ENCODE results near the gene CAMK2N1.

CAMK2N1 gene

DNA sequence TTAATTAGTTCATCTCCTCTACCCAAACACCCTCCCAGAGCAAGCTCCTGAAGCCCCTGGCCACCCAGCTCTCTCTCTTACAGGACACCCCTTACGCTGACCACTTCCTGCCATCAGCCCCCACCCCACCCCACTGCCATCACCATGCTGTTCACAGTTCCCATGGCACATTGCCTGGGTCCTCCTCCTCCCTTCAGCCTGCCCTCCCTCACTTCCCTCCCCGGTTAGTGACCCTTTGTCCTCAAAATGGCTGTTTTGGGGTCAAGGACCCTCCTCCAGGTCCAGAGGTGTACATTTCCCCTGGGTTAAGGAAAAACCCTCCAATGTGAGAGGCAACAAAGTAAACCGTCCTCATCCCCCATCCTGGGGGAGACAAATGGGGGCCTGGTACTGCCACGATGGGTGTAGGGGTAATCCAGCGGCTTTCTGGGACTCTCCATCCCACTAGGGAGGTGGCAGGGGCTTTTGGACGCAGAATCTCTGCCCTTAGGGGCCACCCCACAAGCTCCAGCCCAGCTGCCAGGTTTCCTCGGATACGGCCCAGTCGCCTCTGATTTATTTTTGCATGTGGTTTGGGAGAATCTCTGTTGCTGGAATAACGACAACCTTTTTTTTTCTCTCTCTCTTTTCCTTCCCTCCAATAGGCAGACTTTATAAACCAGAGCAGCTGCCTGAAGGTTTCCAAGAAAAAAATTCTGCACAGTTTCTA is 8.5 kb downstream of the CAMK2N1 start:
- peak; percentile 9 to 27 for DNase-seq

DNA sequence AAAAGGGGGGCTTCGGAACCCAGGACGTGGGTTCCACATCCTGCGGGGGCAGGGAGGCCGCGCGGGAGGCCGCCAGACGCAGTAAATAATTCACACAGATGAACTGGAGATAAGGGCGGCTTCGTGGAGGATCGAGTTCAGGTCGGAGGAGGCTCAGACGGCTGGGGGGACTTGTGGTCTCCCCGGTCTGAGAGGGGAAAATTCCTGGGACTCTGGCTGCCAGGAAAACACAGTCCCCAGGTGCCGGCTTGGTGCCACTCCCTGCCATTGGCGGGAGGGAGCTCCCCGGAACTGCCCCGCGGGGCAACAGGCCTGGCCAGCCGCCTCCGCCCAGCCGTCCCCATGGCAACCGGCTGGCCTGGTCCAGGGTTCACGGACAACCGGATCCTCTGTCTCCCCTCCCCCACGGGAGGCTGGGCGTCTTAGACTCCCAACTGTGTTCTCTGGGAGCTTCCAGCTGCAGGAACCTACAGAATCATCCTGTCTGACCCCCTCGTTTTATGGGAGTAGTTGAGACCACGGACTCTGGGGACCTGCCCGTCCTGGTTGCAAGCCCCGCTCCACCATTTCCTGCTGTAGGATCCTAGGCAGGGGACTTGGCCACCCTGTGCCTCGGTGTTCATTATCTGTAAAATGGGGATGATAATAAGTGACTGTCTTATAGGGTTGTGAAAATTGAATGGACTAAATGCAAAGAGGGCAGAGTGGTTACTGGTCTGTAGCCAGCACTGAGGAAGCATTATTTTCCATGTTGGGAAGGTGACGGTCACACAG is 9.6 kb downstream of the CAMK2N1 start:
- peak in 1 of 2 donors; percentile 73 for DNase-seq

DNA sequence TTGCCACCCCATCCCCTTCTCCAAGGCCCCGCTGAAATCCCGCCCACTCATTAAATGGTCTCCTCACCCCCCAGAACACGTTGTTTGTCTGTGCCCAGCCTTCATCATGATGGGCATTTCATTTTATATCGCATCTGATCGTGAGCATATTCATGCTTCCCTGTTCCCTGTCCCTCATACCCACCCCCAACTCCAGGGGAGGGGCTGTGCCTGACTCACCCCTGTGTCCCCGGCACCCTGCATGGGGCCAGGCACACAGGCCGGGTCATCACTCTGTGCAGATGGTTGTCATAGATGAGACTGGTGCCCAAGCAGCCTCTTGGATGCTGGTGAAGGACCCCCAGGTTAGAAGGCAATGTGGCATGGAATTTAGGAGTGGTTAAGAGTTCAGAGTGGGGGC is 11.0 kb downstream of the CAMK2N1 start:
- DNase-seq: no peak

DNA sequence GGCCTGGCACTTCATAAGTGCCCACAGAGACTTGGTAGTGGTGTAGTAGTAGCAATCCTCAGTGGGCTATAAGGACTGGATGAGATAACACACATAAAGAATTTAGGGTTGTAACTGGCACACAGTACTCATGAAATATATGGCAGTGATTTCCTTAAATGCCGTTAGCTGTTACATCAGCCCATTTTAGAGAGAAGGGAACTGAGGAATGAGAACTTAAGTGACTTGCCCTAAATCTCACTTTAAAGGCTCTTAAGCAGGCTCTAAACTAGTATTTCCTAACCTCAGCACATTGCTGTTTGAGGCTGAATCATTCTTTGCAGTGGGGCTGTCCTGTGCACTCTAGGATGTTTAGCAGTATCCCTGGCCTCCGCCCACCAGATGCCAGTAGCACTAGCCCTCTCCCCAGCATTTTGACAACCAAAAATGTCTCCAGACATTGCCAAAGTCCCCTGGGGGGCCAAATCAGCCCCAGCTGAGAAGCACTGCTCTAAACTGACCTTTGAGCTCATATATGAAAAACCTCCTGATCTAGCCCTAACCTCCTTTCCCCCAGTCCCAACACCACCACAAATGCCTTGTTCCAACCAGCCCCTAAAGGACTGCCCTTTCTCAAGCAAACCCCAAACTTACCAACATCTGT is 11.6 kb downstream of the CAMK2N1 start:
- no peak for DNase-seq

DNA sequence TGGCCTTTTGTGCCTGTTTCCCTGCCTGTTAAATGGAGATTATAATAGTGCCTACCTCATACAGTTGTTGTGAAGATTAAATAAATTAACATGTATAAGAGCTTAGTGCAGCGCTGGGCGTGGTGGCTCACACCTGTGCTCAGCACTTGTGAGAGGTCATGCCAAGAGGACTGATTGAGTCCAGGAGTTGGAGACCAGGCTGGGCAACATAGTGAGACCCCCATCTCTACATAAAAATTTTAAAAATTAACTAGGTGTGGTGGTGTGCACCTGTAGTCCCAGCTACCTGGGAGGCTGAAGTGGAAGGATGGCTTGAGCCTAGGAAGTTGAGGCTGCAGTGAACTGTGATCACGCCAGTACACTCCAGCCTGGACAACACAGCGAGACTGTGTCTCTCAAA is 12.1 kb downstream of the CAMK2N1 start:
- no peak for DNase-seq

DNA sequence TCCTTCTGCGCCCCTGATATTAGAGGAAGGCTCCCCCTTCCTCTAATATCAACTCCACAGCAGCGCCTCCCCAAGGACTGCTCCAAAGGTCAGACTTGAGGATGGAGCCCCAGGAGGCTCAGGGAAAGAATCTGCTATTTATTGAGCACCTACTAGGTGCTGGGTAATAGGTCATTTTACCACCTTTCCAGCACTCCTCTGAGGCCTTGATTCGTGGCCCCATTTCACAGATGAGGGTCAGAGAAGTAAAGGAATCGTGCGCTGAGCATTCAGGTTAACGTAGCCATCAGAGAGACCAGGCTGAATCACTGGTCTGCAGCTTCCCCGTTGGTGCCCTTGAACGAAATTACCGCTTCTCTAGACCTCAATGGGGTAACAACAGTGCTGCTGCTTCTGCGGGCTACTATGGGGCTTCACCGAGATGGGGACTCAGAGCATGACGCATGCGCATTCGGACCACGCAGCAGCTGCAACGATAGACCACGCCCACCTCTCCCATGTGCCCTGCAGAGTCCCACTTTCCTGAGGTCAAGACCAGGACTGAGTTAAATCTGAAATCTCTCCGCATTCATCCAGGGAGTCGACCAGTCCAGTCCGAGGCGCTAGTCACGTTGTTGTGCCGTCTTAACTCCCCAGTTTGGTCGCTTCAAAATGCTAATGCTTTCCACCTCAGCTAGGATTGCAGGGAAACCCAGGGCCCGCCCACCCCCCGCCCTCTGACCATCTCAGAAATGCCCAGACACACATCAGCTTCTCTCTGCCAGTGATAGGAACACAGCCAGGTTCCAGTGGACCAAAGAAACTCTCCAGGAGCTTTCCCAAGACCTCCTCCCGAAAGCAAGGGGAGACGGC is 12.9 kb downstream of the CAMK2N1 start:
- peak; percentile 35 to 68 for DNase-seq

DNA sequence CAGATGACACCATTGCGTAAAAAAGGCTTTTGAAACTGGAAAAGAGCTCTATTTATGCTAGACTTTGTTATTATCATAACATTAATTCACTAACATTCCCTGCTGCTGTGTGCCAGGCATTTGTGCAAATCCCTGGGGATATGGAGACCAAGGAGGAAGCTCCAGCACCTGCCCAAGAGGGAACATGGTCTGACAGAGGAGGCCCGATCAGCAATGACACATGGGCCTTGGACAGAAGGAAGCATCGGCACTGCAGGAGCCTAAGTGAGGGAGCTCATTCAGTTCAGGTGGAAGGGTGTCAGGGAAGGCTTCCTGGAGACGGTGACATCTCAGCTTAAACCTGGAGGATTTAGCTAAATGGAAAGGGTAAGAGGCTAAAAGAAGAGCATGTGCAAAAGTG is 13.9 kb downstream of the CAMK2N1 start:
- DNase-seq: no peak

DNA sequence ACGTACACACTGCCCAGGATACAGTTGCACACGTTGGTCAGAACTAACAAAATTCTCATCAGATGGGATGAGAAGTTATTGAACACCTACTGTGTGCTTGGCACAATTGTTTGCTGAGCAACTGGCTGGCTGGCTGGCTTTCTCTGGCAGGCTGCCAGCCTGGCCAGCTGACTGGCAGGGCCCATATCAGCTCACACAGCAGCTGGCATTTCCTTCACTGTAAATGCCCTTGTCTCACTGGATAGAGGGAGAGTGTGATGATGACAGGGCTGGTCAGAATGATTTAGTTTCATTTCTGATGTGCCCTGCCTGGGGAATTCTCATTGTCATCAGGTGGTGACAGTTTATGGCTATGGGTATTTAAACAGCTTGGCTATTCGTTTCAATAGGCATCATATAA is 15.8 kb downstream of the CAMK2N1 start:
- DNase-seq: peak in 1 of 2 donors; percentile 23

DNA sequence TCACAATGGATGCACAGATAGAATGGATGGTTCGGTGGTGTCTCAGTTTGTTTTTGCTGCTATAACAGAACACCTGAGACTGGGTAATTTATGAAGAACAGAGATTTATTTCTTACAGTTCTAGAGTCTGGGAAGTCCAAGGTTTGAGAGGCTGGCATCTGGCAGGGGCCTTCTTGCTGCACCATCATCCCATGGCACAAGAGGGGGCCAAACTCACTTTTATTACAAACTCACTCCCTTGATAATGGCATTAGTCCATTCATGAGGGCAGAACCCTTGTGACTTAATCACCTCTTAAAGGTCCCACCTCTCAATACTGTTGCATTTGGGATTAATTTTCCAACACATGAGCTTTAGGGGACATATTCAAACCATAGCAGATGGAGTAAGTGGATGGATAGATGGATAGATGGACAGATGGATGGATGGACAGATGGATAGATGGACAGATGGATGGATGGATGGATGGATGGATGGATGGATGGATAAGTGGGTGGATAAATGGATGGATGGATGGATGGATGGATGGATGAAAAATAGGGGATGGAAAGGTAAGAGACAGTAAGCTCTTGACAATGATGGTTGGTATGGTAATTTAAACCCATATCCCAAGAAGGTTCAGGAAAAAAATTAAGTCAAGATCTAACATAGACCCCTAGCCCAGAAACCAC is 16.5 kb downstream of the CAMK2N1 start:
- DNase-seq: no peak

DNA sequence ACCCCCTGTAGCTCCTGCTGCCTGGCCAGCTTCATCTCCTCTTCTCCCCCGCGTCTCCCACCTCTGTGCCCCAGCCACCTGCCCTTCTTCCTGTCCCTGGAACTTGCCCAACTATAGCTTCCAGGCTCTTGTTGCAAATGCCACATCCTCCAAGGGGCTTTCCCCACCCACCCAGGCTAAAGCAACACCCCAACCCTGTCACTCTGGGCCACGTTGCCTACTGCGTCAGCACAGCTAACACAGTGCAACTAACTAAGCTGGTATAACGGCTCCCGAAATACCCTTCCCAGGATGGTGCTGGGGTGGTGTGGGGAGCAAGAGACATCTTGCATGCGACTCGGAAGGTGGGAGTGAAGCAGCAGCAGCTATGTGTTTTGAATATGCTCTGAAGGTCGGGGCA is 19.7 kb downstream of the CAMK2N1 start:
- DNase-seq: no peak

DNA sequence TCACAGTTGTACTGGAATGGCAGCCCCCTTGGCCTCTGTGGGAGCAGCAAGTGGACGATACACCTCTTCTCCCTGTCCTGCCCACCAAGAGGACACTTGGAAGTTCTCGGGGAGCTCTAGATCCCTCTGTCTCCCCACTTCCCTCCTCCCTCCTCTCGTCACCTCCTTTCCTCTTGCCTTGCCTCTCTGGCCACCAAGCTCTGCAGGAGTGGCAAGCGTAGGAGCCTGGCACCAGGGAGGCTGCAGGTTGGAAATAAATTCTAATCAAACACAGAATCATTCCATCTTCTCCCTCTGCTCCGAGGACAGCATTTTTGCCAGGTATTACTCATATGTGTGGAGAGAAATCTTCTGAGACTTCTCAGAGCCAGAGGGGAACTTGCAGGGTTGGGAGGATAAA is 20.8 kb downstream of the CAMK2N1 start:
- no peak for DNase-seq

DNA sequence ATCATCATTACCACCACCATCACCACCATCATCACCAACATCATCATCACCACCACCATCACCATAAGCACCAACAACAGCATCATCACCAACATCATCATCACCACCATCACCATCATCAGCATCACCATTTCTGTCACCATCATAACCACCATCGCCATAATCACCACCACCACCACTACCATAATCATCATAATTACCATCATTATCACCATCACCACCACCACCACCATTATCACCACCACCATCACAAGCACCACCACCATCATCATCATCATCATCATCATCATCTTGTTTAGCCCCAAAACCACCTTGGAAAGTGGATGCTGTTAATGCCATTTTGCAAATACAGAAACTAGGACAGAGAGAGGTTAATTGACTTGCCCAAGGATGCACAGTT is 22.5 kb downstream of the CAMK2N1 start:
- DNase-seq: no peak

DNA sequence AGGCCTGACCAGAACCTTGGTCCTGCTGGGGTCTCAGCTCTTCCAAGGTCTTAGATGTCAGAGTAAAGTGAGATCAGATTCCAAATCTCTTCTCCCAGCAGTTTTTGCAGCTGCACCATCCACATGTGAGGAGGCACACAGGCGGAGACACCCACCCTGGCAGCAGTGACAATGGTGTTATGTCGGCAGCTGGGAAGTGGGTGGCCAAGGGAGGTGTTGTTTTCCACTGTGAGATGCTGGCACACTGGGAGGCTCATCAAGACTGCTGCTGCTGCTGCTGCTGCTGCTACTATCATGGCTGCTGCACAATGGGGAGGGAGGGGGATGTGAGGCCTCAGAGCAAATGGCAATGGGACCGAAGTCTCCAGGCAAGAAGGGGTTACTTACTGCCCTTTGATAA is 23.6 kb downstream of the CAMK2N1 start:
- peak; percentile 35 to 49 for DNase-seq

DNA sequence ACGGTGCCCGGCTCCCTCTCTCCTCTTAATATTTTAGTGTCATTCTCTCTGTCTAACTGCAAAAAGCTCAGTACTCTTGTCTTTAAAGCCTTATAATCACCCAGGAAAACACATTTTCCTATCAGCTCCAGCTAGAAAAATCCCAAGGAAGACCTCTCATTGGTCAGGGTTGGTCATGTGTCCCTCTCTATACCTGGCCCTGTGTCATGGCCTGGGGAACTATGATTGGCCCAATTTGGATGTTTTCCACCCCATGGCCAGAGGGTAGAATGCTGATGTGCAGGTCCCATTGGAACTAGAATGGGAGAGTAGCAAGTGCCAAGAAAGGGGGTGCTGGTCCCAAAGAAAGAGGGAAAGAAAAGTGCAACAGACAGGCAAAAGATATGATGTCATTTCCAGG is 27.3 kb downstream of the CAMK2N1 start:
- no peak for DNase-seq

DNA sequence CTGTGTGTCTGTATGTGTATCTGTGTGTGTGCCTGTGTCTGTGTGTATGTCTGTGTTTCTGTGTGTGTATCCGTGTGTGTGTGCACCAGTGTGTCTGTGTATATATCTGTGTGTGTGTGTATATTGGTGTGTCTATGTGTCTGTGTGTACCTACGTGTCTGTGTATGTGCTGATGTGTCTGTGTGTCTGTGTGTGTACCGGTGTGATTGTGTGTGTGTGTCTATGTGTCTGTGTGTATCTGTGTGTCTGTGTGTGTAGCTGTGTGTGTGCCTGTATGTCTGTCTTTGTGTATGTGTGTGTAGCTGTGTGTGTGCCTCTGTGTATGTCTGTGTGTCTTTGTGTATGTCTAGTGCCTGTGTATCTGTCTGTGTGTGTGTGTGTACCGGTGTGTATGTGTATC is 32.0 kb downstream of the CAMK2N1 start:
- no peak for DNase-seq

DNA sequence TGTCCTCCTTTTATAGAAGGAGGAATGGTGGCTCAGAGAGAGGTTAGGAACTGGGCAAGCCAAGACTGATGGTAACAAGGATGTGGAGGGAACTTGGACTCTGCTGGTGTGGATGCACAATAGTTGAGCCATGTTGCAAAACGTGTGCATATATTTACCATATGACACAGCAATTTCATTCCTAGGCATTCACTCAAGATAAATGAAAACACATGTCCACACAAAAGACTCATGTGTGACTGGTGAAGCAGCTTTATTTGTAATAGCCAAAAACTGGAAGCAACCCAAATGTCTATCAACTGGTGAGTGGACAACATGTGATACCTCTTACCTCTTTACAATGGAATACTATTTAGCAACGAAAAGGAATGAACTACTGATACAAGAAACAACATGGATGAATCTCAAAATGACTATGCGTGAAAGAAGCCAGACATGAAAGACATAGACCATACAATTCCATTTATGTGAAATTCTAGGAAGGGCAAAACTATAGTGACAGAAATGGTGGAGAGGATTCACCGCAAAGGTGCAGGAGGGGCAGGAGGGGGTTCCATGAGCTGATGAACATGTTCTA is 36.2 kb downstream of the CAMK2N1 start:
- DNase-seq: no peak

DNA sequence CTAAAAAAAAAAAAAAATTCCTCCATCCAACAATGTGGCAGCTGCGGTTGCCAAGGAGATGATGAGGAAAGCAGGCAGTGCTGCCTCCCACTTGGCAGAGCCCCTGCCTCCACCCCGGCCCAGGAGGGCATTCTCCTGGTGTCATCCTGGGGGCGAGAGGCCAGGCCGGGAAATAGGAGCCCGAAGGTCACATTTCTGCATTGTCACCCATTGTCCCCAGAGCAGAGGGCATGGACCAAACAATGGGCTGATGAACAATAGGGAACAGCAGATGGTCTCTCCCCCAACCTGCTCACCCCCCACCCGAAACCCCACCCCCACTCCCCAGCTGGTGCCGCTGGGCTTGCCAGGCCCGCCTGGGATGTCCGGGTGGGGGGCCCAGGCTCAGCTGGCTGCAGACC is 37.3 kb downstream of the CAMK2N1 start:
- DNase-seq: peak; percentile 44 to 71

DNA sequence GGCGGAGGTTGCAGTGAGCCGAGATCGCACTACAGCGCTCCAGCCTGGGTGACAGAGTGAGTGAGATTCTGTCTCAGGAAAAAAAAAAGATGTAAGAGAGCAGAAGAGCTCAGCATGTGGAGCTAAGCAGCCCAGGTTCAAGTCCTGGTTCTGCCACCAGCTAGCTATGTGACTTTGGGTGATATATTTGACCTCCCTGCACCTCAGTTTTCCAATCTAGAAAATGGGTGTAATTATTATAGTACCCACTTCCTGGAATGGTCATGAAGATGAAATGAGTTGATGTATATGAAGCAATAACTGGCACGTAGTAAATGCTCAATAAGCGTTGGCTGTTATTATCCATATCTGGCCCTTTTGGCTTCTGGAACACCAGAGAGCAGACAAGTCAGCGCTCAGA is 38.2 kb downstream of the CAMK2N1 start:
- no peak for DNase-seq

DNA sequence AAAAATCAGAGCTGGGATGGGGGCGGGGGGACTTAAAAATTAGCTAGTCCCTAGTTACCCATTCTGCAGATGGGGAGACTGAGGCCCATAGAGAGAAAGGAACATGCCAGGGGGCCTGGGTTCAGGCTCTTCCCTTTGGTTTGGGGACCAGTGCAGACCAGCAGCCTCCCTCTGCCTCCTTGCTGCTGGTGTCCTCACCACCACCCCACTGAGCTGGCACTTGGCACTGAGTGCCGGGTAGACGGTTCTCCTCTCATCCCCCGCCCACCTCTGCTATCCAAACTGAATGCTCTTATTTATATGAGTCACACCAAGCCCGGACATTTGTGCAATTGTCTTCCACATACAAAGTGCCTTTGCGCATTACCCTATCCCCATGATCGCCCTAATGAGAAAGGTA is 39.2 kb downstream of the CAMK2N1 start:
- no peak for DNase-seq

DNA sequence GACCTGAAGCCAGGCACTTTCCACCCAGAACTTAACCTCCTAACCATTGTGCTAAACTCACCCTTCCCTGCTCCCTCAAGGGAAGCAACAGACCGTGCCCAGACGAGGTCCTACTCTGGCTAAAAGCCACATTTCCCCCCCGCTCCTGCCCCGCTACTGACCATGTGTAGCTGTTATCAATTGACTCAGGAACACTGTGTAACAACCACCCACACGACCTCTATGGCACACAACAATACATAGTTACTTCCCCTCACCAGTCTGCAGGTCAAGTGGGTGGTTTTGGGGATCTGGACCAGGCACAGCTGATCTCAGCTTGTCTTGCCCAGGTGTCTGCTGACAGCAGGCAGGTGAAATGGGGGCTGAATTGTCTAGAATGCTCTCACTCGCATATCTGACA is 40.1 kb downstream of the CAMK2N1 start:
- DNase-seq: no peak

DNA sequence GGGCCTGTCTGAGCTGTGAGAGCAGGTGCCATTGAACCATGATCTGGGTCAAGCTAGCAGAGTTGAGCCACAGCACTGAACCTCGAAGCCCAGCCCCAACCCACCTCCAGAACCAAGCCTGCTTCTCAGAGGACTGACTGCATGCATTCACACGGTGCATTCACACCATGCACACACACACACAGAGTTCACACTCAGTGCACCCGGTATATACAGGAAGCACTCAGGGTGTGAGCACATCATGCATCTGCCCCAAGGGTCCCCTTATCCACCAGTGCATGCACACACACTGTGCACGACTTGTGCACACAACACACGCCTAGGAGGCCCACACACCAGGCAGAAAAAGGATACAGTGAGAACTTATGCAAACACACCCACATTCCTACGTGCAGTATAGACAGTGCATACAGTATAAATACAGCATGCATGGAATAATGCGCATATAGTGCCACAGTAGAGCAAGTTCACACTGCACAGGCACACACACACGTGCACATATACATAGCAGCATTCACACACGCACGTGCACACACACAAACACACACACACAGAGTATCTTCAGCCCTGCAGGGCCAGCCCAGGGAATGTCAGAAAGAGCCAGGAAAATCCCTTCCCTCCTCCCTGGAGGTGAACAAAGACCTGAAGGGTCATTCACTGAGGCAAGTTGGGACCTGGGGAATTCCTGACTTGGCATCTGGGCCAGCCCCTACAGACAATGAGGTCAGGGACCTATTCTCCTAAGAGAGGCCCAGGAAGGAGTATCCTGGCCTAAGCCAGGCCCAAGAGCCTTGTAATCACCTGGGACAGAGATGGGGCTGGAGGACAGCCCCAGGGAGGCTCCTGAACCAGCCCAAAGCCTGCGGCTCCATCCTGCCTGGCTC is 42.1 kb downstream of the CAMK2N1 start:
- no peak for DNase-seq
